CD4-positive, alpha-beta memory T cell (primary cell): Measurements from ENCODE around the gene TFAP2B. TPM values are rescaled to one million over a fixed set of nuclear protein-coding genes. Genes with fewer than 3 reads are reported as not detected.

Source experiments
- CTCF ChIA-PET: fragments of 350-600 bp; sonication (Branson Sonifier 250); formaldehyde crosslinking; loops from one replicate; lab custom pipeline; 2021; ENCODE audit warnings: inconsistent platforms; ENCODE audit not compliant: partially characterized antibody; lab: Charles Lee
- POLR2A ChIA-PET: fragments of 350-600 bp; sonication (Branson Sonifier 250); formaldehyde crosslinking; loops from one replicate; lab custom pipeline; 2021; ENCODE audit not compliant: partially characterized antibody; lab: Charles Lee
- DNase-seq, 5 donors: peaks; one replicate each; pipeline versions ENCODE4 v3.0.0 to v3.0.0-alpha.2; 2020 to 2022; ENCODE audit warnings: mixed read lengths in 1 of 5
- H3K27ac ChIP-seq: one replicate; pipeline ENCODE4 v1.7.0; 2013; ENCODE audit warnings: low read depth, low read length
- H3K27me3 ChIP-seq: 2 replicates; pipeline ENCODE4 v1.7.0; 2013; ENCODE audit warnings: mild to moderate bottlenecking, low read length, moderate library complexity; ENCODE audit not compliant: insufficient read depth
- H3K36me3 ChIP-seq: 2 replicates; pipeline ENCODE4 v1.7.0; 2013; ENCODE audit warnings: mild to moderate bottlenecking, low read length, moderate library complexity; ENCODE audit not compliant: insufficient read depth
- H3K4me1 ChIP-seq: 2 replicates; pipeline ENCODE4 v1.7.0; 2013; ENCODE audit warnings: mild to moderate bottlenecking, low read length, moderate library complexity; ENCODE audit not compliant: insufficient read depth
- H3K4me3 ChIP-seq, 2 donors: one replicate each; pipeline ENCODE4 v1.7.0; 2013; ENCODE audit warnings: low read length in 2 of 2, mild to moderate bottlenecking in 1 of 2
- H3K9me3 ChIP-seq, 2 donors: one replicate each; pipeline ENCODE4 v1.7.0; 2013; ENCODE audit warnings: low read length in 2 of 2, control low read depth in 1 of 2; ENCODE audit not compliant: control insufficient read depth in 1 of 2
- H3K27ac Mint-ChIP-seq, 7 donors: one replicate each; pipeline ENCODE4 v1.8.0; 2020 to 2021; ENCODE audit warnings: mixed read lengths in 7 of 7, mild to moderate bottlenecking in 6 of 7, inconsistent platforms in 3 of 7, moderate library complexity in 3 of 7
- H3K27me3 Mint-ChIP-seq, 2 donors: one replicate each; pipeline ENCODE4 v1.8.0; 2020 to 2021; ENCODE audit warnings: mixed read lengths in 2 of 2
- H3K36me3 Mint-ChIP-seq, 2 donors: one replicate each; pipeline ENCODE4 v1.8.0; 2020 to 2021; ENCODE audit warnings: mixed read lengths in 2 of 2, inconsistent platforms in 1 of 2, mild to moderate bottlenecking in 1 of 2
- H3K4me1 Mint-ChIP-seq, 4 donors: one replicate each; pipeline ENCODE4 v1.8.0; 2020 to 2021; ENCODE audit warnings: mixed read lengths in 4 of 4, mild to moderate bottlenecking in 1 of 4
- H3K4me3 Mint-ChIP-seq, 8 donors: one replicate each; pipeline ENCODE4 v1.8.0; 2020 to 2021; ENCODE audit warnings: mixed read lengths in 8 of 8, mild to moderate bottlenecking in 7 of 8, moderate library complexity in 6 of 8, inconsistent platforms in 3 of 8
- H3K9me3 Mint-ChIP-seq, 8 donors: one replicate each; pipeline ENCODE4 v1.8.0; 2020 to 2021; ENCODE audit warnings: mixed read lengths in 8 of 8, mild to moderate bottlenecking in 5 of 8, inconsistent platforms in 3 of 8, moderate library complexity in 1 of 8
- intact Hi-C: fragments of 100-400 bp; cut with micrococcal nuclease; formaldehyde crosslinking; loops from one replicate; pipeline ENCODE4 v1.15.1; 2023
- polyA plus RNA-seq, 2 donors: library from polyadenylated mRNA; unstranded; fragments of 300-500 nt; fragmentation: Illumina TruSeq; gene quantifications; one replicate each; pipeline ENCODE4 v1.2.3, GENCODE V29; 2021
- total RNA-seq, 2 experiments: library from RNA; stranded (reverse); gene quantifications; one replicate each; pipeline ENCODE4 v1.2.3, GENCODE V29; 2021

TFAP2B gene
- total and polyA plus RNA-seq, 4 experiments from 2014 or later = not detected

DNA sequence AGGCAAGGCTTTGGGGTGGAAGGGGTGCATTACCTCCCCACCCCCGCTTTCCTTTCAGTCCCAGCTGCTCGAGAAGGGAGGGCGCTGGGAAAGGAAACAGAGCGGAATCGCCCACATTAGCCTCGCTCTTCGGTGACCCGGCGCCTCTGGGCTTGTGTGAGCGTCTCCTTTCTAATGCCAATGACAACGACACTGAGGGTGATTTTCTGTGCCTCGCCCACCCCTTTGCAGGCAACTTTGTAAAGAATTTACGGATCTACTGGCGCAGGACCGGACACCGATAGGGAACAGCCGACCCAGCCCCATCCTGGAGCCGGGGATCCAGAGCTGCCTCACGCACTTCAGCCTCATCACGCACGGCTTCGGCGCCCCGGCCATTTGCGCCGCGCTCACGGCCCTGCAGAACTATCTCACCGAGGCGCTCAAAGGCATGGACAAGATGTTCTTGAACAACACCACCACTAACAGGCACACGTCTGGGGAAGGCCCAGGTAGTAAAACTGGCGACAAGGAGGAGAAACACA, 24.3 kb downstream of the TFAP2B start:
- intact Hi-C loops = no loop called here
- peaks cover 0 to 26% (median 9%) of the 10 kb centered on the region in 8 donors for H3K9me3 Mint-ChIP-seq
- POLR2A ChIA-PET = no interaction called here
- no peaks in the 10 kb centered on the region for H3K4me1 Mint-ChIP-seq
- H3K4me1 ChIP-seq = no peaks in the 10 kb centered on the region
- peaks cover 45 to 56% of the 10 kb centered on the region in 2 donors for H3K27me3 Mint-ChIP-seq
- H3K27me3 ChIP-seq = peaks cover 36% of the 10 kb centered on the region
- peak overlapping the region in 1 of 7 donors; percentile 16 for H3K27ac Mint-ChIP-seq
- no peaks in the 10 kb centered on the region for H3K9me3 ChIP-seq
- no peaks in the 10 kb centered on the region for H3K36me3 Mint-ChIP-seq
- H3K36me3 ChIP-seq = no peaks in the 10 kb centered on the region
- DNase-seq = no peak
- no peak overlapping the region for H3K27ac ChIP-seq
- no peak overlapping the region for H3K4me3 Mint-ChIP-seq
- CTCF ChIA-PET = no interaction called here
- no peak overlapping the region for H3K4me3 ChIP-seq

DNA sequence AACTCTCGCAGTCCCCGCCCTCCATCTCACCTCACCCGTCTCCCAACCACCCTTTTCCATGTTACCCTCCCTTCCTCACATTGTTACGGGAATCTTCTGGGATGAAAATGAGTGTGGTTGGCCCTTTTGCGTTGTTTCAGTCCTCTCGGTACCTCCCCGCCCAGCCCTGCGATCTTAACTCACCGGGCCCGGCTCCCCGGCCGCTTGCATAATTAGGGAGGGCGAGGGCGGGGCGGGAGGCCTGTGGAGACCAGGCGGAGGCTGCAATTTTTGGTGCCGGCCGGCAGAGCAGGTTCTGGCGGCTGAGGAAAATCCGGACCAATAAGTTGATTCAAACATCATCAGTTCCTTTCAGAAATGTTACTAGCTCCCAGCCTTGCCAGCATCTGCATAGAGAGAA, 25.2 kb downstream of the TFAP2B start:
- ChIA-PET POLR2A (no interaction called here), CTCF (no interaction called here)
- peaks cover 27% of the 10 kb centered on the region for H3K27me3 ChIP-seq
- H3K4me1 ChIP-seq = no peaks in the 10 kb centered on the region
- H3K27ac Mint-ChIP-seq = no peak overlapping the region
- no peaks in the 10 kb centered on the region for H3K9me3 ChIP-seq
- intact Hi-C loops = no loop called here
- H3K4me3 ChIP-seq = no peak overlapping the region
- H3K9me3 Mint-ChIP-seq = peaks cover 0 to 22% (median 10%) of the 10 kb centered on the region in 8 donors
- H3K27me3 Mint-ChIP-seq = peaks cover 39 to 59% of the 10 kb centered on the region in 2 donors
- no peak for DNase-seq
- no peaks in the 10 kb centered on the region for H3K4me1 Mint-ChIP-seq
- no peaks in the 10 kb centered on the region for H3K36me3 Mint-ChIP-seq
- no peak overlapping the region for H3K4me3 Mint-ChIP-seq
- no peaks in the 10 kb centered on the region for H3K36me3 ChIP-seq
- no peak overlapping the region for H3K27ac ChIP-seq

GRCh38 chr6:50845499-50846143, 26.9 kb downstream of the TFAP2B start:
- Histone ChIP-seq H3K9me3 (no peaks in the 10 kb centered on the region), H3K4me3 (no peak overlapping the region), H3K36me3 (no peaks in the 10 kb centered on the region), H3K27me3 (peaks cover 29% of the 10 kb centered on the region), H3K27ac (no peak overlapping the region), H3K4me1 (no peaks in the 10 kb centered on the region)
- H3K36me3 Mint-ChIP-seq = no peaks in the 10 kb centered on the region
- no peaks in the 10 kb centered on the region for H3K4me1 Mint-ChIP-seq
- H3K27me3 Mint-ChIP-seq = peaks cover 41 to 62% of the 10 kb centered on the region in 2 donors
- intact Hi-C loops = no loop called here
- ChIA-PET POLR2A (no interaction called here), CTCF (no interaction called here)
- no peak overlapping the region for H3K4me3 Mint-ChIP-seq
- H3K9me3 Mint-ChIP-seq = peaks cover 0 to 22% (median 12%) of the 10 kb centered on the region in 8 donors
- DNase-seq = no peak
- H3K27ac Mint-ChIP-seq = no peak overlapping the region

GRCh38 chr6:50846144-50846851, 27.6 kb downstream of the TFAP2B start:
- intact Hi-C loops = no loop called here
- ChIA-PET POLR2A (no interaction called here), CTCF (no interaction called here)
- H3K9me3 ChIP-seq = no peaks in the 10 kb centered on the region
- Mint-ChIP-seq H3K27ac (no peak overlapping the region), H3K9me3 (peaks cover 0 to 22% (median 12%) of the 10 kb centered on the region in 8 donors), H3K4me3 (no peak overlapping the region), H3K4me1 (no peaks in the 10 kb centered on the region), H3K27me3 (peaks cover 34 to 55% of the 10 kb centered on the region in 2 donors), H3K36me3 (no peaks in the 10 kb centered on the region)
- no peak overlapping the region for H3K4me3 ChIP-seq
- DNase-seq = no peak
- no peaks in the 10 kb centered on the region for H3K4me1 ChIP-seq
- H3K27me3 ChIP-seq = peaks cover 22% of the 10 kb centered on the region
- no peaks in the 10 kb centered on the region for H3K36me3 ChIP-seq
- H3K27ac ChIP-seq = no peak overlapping the region

GRCh38 chr6:50846852-50847155, 28.1 kb downstream of the TFAP2B start:
- POLR2A ChIA-PET = no interaction called here
- H3K27ac Mint-ChIP-seq = no peak overlapping the region
- peaks cover 17% of the 10 kb centered on the region for H3K27me3 ChIP-seq
- no peaks in the 10 kb centered on the region for H3K4me1 ChIP-seq
- intact Hi-C loops = no loop called here
- no peak for DNase-seq
- H3K9me3 ChIP-seq = no peaks in the 10 kb centered on the region
- no peaks in the 10 kb centered on the region for H3K36me3 Mint-ChIP-seq
- H3K9me3 Mint-ChIP-seq = peaks cover 0 to 24% (median 12%) of the 10 kb centered on the region in 8 donors
- CTCF ChIA-PET = no interaction called here
- no peak overlapping the region for H3K4me3 ChIP-seq
- H3K27me3 Mint-ChIP-seq = peaks cover 38 to 53% of the 10 kb centered on the region in 2 donors
- H3K36me3 ChIP-seq = no peaks in the 10 kb centered on the region
- H3K4me1 Mint-ChIP-seq = no peaks in the 10 kb centered on the region
- no peak overlapping the region for H3K27ac ChIP-seq
- no peak overlapping the region for H3K4me3 Mint-ChIP-seq

DNA sequence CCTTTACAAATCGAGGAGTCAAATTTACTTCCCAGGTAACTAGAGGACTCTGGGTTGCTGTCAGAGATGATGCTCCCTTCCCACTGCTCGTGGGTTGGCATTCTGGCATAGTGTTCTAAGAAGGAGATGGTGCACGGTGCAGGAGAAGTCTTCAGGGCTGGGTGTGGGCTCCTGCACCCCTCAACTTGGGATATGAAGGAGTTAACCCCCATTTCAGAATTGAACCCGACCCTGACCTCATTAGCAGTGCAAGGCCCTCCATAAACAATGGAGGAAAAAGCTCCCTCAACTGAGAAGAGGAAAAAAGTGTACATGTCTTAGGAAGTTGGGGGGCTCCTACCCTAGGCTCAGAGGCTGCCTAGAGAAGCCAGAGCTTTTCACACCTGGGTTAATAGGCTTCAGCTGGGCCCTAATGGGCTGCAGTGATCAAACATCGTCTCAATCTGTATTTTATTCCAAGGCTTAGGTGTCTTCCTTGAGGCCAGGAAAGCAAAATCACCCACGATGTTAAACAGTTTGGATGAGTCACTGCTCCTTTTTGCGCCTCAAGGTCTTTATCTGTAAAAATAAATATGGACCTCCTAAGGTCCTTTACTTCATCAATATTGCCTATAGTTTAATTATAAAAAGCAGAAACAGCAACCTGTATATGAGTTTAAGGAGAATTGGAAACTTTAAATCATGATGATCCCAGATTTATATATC, 29.4 kb downstream of the TFAP2B start:
- H3K27me3 ChIP-seq = peaks cover 15% of the 10 kb centered on the region
- CTCF ChIA-PET = no interaction called here

More for the DNA sequence above, 29.4 kb downstream of the TFAP2B start:
- H3K27ac ChIP-seq = no peak overlapping the region
- no peaks in the 10 kb centered on the region for H3K9me3 ChIP-seq
- no peaks in the 10 kb centered on the region for H3K36me3 ChIP-seq
- peaks cover 42 to 53% of the 10 kb centered on the region in 2 donors for H3K27me3 Mint-ChIP-seq
- H3K4me1 ChIP-seq = no peaks in the 10 kb centered on the region
- H3K4me3 ChIP-seq = no peak overlapping the region
- intact Hi-C loops = no loop called here
- no peaks in the 10 kb centered on the region for H3K36me3 Mint-ChIP-seq
- no peak overlapping the region for H3K27ac Mint-ChIP-seq
- no peaks in the 10 kb centered on the region for H3K4me1 Mint-ChIP-seq
- POLR2A ChIA-PET = no interaction called here
- no peak for DNase-seq
- H3K4me3 Mint-ChIP-seq = no peak overlapping the region
- peaks cover 0 to 30% (median 14%) of the 10 kb centered on the region in 8 donors for H3K9me3 Mint-ChIP-seq
